ENCODE data around the gene TET2.
"Not testable (repeated sequence)": the region's sequence is repeated elsewhere in the genome, so short reads cannot be mapped to it uniquely, and the experiment has no call there.

Gene TET2

DNA sequence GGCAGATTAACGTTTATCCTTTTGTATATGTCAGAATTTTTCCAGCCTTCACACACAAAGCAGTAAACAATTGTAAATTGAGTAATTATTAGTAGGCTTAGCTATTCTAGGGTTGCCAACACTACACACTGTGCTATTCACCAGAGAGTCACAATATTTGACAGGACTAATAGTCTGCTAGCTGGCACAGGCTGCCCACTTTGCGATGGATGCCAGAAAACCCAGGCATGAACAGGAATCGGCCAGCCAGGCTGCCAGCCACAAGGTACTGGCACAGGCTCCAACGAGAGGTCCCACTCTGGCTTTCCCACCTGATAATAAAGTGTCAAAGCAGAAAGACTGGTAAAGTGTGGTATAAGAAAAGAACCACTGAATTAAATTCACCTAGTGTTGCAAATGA lies 94.8 kb downstream of the TET2 start:
- no peak for DNase-seq

DNA sequence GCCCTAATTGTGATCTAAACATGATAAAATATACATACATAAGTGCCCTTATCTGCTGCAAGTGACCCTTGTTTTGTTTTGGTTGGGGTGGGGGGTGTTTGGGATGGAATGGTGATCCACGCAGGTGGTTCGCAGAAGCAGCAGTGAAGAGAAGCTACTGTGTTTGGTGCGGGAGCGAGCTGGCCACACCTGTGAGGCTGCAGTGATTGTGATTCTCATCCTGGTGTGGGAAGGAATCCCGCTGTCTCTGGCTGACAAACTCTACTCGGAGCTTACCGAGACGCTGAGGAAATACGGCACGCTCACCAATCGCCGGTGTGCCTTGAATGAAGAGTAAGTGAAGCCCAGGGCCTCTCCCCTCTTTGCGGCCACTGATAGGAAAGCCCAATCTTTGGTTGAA lies 96.8 kb downstream of the TET2 start:
- DNase-seq = no peak

DNA sequence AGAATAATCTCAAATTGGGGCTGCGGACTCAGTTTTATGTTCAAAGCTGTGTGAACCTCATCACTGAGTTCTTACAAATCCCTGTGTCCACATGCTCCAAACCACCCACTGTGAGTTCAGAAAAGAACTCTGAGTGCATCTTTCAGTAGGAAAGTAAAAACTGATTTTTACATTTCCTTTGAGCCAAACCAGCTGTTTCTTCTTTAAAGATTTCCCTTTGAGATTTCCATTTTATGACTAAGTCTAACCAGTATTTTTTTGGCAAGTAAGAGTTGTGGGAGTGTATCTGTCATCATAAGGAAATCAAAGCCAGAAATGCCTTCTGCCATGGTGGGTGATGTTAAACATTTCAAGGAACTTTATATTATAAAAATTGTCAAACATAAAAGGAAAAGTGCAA lies 100.0 kb downstream of the TET2 start:
- no peak for DNase-seq

DNA sequence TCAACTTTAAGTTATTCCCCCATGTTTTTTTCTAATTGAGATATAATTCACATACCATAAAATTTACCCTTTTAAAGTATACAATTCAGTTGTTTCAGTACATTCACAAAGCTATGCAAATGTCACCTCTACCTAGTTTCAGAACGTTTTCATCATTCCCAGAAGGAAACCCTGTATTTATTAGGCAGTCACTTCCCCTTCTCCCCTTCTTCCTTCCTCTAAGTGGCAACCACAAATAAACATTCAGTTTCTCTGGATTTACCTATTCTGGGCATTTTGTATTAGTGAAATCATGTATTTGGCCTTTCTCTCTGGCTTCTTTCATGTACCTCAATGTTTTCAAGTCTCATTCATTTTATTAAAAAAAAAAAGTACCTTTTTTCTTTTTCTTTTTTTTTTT lies 101.9 kb downstream of the TET2 start:
- DNase-seq = no peak

DNA sequence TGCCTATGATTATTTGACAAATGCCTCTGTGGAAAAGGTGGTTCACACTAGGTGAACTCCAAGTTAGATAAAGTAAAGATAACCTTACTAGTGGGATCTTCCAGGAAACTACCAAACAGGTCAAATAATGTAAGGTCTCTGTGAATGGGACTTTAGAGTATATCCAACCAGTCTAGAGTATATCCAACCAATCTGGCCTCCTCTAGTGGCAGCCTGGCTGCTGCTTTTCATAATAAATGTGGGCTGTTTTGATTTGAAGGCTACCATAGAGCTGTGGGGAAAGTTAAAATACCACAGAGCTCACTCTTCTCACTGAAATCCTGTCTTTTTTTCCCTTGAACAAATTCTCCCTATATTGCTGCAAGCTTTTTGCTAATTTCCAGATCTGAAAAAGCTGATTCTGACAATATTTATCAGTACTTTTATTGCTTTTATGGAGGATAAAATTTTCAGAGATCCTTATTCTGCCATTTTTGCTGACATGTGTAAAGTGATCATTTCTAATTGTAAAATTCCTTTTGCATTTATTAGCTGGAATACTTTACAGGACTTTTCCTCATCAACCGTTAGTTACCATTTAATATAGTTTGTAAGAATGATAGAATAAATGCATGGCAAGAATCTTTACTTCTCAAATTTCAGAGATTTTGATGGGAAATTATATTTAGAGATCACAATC lies 111.3 kb downstream of the TET2 start:
- DNase-seq = no peak

DNA sequence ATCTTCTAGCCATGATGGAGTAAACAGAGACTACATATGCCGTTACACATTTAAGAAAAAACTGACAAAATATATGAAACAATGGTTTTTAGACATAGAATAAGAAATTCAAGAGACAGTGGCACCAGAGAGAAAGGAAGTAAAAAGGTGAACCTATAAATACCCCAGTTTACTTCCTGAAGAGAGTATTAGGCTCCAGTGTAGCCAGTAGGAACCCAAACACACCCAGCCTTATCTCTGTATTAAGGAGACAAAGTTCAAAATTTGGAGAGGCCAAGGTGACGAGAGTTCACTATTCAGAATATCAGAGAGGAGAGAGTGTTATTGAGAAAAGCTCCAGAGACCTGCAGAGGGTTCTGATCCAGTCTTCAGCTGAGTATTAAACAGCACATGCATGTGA lies 119.0 kb downstream of the TET2 start:
- DNase-seq = no peak

DNA sequence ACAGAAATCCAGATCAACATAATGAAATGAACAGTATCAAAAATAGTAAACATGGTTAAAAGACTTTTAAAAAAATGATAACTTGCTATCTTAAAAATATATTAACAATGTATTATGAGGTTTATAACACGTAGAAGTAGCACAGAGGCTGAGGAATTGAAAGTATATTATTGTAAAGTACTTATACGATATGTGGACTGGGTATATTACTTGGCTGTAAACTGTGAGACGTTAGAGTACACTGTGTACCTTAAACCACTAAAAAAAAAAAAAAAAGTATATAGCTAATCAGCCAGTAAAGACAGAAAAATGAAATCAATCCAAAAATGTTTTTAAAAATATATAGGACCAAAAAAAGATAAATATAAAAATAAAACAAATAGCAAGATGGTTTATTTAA lies 120.6 kb downstream of the TET2 start:
- no peak for DNase-seq

DNA sequence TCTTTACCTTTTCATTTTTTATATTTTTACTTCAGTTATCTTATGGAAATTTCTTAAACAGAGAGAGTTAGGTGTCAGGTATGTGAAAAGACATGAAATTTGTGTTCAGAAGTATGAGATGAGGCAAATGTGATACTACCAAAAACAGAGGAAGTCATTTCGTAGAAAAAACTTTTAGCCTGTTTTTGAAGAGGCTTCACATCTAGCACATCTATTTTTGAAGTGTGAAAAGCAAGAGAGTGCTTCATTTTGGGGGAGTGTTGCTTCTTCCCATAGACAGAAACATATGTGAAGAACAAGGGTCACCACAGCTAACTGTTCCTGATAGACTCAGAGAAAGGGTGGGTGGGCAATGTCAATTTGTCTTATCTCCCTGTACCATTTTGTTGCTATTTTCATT lies 125.3 kb downstream of the TET2 start:
- no peak for DNase-seq

DNA sequence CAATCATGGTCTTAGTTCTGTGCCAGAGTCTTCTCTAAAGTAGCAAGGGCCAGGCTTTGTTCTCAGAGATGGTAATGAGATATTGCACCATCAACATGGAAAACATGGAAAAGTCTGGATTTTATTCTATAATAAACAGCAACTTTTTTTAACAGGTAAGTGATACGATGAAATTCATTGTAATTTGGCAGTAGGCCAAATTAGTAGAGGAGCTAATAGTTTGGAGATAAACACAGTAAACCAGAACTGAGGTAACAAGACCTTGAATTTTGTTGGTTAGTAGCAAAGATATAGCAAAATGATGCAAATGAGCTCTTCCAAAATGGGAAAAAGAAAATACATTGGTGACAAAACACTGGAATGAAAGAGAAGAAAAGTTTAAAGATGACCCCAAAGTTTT lies 126.6 kb downstream of the TET2 start:
- DNase-seq = no peak

DNA sequence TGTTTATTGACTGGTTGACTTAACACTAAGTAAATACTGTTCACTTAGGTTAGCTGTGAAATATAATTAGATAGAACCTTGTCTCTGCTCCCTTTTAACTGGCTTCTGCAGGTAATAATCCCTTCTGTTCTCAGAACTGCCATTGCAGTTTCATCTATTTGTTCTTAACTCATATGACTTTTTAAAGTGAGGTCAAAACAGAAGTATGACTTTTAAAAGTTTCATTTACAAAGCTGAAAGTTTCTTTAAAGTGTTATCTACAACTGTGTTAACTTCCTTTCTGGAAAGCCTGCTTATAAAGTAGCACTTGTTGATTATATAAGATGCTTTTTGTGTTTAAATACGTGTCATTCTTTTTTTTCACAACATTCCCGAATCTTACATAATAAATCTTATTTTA lies 127.4 kb downstream of the TET2 start:
- no peak for DNase-seq

DNA sequence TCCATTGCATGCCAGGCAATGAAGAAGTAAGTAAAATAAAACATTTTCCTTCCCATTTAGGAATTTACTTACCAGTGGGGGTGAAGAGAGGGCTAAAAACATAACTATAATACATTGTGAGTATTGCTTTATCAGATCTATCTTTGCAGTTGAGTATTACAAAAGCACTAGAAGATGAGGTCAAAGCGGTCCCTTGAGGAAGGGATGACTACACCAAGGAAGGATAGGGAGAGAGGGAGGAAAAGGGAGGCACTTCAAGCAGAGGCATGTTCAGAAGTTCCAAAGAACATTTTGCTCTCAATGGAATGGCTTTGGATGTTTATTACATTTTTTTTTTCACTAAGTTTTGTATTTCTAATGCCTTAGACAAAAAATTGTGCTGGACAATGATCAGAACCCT lies 127.8 kb downstream of the TET2 start:
- no peak for DNase-seq

DNA sequence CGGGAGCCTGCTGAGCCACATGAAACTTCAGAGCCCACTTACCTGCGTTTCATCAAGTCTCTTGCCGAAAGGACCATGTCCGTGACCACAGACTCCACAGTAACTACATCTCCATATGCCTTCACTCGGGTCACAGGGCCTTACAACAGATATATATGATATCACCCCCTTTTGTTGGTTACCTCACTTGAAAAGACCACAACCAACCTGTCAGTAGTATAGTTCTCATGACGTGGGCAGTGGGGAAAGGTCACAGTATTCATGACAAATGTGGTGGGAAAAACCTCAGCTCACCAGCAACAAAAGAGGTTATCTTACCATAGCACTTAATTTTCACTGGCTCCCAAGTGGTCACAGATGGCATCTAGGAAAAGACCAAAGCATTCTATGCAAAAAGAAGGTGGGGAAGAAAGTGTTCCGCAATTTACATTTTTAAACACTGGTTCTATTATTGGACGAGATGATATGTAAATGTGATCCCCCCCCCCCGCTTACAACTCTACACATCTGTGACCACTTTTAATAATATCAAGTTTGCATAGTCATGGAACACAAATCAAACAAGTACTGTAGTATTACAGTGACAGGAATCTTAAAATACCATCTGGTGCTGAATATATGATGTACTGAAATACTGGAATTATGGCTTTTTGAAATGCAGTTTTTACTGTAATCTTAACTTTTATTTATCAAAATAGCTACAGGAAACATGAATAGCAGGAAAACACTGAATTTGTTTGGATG lies 129.9 kb downstream of the TET2 start:
- DNase-seq = peak; percentile 85

DNA sequence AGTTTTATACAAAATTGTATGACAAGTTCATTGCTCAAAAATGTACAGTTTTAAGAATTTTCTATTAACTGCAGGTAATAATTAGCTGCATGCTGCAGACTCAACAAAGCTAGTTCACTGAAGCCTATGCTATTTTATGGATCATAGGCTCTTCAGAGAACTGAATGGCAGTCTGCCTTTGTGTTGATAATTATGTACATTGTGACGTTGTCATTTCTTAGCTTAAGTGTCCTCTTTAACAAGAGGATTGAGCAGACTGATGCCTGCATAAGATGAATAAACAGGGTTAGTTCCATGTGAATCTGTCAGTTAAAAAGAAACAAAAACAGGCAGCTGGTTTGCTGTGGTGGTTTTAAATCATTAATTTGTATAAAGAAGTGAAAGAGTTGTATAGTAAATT lies 131.0 kb downstream of the TET2 start:
- peak; percentile 87 for DNase-seq

DNA sequence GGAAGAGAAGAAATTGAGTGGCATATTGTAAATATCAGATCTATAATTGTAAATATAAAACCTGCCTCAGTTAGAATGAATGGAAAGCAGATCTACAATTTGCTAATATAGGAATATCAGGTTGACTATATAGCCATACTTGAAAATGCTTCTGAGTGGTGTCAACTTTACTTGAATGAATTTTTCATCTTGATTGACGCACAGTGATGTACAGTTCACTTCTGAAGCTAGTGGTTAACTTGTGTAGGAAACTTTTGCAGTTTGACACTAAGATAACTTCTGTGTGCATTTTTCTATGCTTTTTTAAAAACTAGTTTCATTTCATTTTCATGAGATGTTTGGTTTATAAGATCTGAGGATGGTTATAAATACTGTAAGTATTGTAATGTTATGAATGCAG lies 132.6 kb downstream of the TET2 start:
- no peak for DNase-seq

DNA sequence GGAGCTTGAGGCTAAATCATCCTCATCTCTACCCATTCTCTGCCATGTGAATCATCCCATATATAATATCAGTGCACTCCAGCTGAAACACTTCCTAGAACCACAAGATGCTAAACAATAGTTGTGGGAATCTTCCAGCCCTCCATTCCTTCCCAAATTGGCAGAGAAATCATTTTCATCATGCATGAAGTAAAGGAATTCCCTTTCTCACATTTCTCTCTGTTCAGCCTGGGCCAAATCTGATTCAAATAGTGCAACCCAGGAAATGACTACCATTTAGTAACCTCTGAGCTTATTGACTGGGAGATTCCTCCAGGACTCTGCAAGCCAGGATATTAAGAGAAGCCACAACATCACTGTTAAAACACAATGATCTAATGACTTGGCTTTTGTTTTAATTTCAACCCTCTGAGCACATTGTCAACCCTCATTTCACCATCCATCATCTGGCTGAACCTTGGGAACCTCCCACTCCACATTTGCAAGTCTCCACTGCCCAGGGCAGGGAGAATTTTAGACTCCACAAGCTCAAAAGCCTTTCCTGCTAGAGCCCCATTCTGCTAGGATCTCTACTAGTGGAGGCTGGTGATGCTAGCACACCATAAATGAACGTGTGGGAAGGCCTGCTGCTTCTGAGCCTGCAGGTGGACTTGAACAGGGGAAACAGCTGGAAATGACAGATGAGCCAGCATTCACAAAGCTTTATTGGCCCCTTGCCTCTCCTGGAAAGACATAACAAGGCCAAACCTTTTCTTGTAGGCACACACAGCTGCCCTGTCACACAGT lies 133.9 kb downstream of the TET2 start:
- peak; percentile 72 for DNase-seq

DNA sequence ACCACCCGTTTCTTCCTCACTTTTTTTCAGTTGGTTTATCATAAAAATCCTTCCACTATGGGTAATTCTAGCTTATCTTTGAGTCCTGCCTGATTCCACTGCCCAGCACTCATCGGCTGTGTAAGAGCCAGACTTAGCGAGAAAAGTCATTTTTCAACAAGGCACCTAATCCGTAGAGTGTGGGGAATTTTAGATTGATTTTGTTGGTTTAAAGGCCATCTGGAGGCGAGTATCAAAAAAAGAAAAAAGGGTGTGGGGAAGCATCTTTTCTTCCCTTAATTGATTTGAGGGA lies 134.4 kb downstream of the TET2 start:
- DNase-seq = no peak

DNA sequence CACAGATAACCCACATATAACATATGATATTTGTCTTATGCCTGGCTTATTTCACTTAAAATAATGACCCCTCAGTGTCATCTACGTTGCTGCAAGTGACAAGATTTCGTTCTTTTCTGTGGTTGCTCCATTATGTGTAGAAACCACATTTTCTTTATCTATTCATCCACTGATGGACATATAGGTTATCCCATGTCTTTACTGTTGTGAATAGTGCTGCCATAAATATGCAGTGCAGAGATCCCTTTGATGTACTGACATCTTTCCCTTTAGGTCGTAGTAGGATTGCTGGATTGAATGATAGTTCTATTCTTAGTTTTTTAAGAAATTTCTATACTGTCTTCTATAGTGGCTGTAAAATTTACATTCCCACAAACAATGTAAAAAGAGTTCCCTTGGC lies 135.8 kb downstream of the TET2 start:
- no peak for DNase-seq

DNA sequence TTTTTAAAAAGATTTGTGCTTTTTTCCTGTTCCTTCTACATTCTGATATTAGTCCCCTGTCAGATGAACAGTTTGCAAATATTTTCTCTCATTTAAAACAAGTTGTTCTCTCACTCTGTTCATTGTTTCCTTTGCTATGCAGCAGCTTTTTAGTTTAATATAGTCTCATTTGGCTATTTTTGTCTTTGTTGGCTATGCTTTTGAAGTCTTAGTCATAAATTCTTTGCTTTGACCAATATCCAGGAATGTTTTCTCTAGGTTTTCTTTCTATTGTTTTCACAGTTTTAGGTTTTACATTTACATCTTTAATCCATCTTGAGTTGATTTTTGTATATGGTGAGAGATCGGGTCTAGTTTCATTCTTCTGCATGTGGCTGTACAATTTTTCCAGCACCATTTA lies 136.8 kb downstream of the TET2 start:
- no peak for DNase-seq

DNA sequence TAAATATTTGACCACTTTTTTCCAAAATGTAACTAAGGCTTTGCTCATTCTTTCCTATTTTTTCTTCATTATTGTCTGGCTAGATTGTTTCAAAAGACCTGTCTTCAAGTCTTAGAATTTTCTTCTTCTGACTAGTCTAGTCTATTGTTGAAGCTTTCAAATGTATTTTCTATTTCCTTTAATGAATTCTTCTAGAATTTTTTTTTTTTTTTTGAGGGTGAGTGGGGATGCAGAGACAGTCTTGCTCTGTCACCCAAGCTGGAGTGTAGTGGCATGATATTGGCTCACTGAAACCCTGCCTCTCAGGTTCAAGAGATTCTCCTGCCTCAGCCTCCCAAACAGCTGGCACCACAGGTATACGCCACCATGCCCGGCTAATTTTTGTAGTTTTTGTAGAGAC lies 141.4 kb downstream of the TET2 start:
- DNase-seq = no peak

DNA sequence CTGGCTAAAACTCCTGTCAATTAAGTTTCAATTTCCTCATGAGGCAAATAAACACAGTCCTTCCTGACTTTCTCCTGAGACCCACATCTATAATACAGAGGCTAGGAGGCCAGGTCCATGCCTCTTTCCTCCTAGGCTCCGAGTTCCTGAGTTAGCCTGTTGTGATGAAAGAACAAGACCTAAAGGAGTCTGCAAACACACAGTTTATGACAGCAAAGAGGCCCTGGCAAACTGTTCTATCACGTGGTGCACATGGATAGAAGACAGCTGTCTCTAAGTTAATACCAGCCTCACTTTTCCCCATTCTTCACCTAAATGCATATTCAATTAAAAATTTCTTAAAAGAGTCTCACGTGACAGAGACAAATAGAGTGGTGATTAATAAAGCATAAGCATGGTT lies 145.2 kb downstream of the TET2 start:
- peak; percentile 7 for DNase-seq

DNA sequence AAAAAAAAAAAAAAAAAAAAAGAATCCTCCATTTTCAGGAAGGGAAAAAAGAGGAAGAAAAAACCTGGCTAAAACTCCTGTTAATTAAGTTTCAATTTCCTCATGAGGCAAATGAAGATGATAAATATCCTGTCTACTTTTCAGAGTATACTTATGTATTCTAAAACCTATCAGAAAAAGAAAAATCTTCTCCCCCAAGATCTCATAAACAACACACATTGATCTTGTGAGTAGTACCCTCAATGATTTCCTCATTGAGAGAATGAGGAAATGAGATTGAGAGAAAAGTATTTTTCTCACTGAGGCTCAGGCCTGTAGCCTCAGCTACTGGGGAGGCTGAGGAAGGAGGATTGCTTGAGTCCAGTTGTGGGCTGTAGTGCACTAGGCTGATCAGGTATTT lies 146.7 kb downstream of the TET2 start:
- no peak for DNase-seq

DNA sequence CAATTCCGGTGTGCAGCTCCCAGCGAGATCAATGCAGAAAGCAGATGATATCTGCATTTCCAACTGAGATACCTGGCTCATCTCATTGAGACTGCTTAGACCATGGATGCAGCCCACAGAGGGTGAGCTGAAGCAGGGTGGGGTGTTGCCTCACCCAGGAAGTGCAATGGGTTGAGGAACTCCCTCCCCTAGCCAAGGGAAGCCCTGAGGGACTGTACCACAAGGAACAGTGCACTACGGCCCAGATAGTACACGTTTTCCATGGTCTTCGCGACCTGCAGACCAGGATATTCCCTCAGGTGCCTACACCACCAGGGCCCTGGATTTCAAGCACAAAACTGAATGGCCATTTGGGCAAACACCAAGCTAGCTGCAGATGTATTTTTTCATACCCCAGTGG lies 150.0 kb downstream of the TET2 start:
- DNase-seq = no peak

DNA sequence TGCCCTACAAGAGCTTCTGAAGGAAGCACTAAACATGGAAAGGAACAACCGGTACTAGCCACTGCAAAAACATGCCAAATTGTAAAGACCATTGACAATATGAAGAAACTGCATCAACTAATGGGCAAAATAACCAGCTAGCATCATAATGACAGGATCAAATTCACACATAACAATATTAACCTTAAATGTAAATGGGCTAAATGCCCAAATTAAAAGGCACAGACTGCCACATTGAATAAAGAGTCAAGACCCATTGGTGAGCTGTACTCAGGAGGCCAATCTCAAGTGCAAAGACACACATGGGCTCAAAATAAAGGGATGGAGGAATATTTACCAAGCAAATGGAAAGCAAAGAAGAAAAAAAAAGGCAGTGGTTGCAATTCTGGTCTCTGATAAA lies 152.4 kb downstream of the TET2 start:
- not testable (repeated sequence) for DNase-seq

DNA sequence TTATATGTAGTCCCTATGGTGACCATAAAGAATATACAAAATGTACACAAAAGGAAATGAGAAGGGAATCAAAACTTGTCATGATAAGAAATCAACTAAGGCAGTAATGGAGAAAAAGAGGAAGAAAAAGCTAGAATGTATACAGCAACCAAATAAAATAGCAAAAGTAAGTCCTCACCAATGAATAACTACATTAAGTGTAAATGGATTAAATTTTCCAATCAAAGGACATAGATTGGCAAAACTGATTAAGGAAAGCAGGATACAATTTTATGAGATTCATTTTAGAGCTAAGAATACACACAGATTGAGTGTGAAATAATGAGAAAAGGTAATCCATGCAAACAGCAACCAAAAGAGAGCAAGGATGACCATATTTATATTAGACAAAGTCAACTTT lies 157.4 kb downstream of the TET2 start:
- DNase-seq = no peak
